H1 (cell line): ENCODE results near the gene SYTL5.

Source experiments
- CTCF ChIP-seq, 3 experiments: IDR thresholded peaks; 1 replicate in 2 of 3; 2 replicates in 1 of 3; pipeline versions ENCODE4 v1.5.1 to v1.6.1; 2011; ENCODE audit warnings: low read length in 3 of 3, mild to moderate bottlenecking in 3 of 3, inconsistent platforms in 2 of 3, low read depth in 1 of 3, moderate library complexity in 1 of 3; ENCODE audit not compliant: insufficient read depth in 1 of 3; ENCODE audit errors: control extremely low read depth in 1 of 3
- GABPA ChIP-seq: IDR thresholded peaks from 2 replicates; pipeline ENCODE4 v1.6.1; 2011; ENCODE audit warnings: mild to moderate bottlenecking, low read length, moderate library complexity, borderline replicate concordance; ENCODE audit not compliant: insufficient read depth
- MAX ChIP-seq: IDR thresholded peaks from 2 replicates; pipeline ENCODE4 v1.6.1; 2012; ENCODE audit warnings: inconsistent platforms

- TF ChIP-seq GABPA (no peak), CTCF (IDR thresholded peaks at IDR 0.05; ENCODE audit: control extremely low read depth in 1 of 3, insufficient read depth in 1 of 3, low read depth in 1 of 3, low read length in 3 of 3) (no peak), MAX (no peak)
Observed at GRCh38 chrX:37959212-37960021, 46.9 kb upstream of the SYTL5 start.
